ENCODE measurements around the gene LRRC8D. TPM values are rescaled to one million over a fixed set of nuclear protein-coding genes. Genes with fewer than 3 reads are reported as not detected.

The LRRC8D gene
- total RNA-seq, 1 donor from 2014 or later = 17.0 TPM

DNA sequence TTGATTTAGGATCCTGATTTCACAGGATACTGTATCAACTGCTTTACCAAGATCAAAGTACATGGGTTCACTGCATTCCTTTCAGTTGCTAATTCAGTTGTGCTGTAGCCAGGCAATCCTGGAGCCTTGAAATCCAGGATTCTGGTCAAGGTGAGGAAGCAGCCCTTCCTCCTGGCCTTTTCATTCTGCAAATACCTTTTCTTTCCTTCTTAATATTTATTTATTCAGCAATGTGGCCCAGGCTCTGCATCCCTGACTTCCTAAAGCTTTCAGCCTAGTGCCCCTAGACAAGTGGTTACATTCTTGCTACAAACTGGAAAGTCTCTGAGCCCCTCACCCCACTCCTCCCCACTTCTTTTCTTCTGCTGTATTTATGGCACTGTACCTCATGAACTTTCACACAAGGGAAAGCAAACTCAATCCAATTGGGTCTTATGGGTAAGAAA lies 16.2 kb downstream of the LRRC8D start:
- no peak for DNase-seq
- peaks cover 10% of the 10 kb centered on the region for H3K4me1 ChIP-seq
- TF ChIP-seq, protein P1, sequence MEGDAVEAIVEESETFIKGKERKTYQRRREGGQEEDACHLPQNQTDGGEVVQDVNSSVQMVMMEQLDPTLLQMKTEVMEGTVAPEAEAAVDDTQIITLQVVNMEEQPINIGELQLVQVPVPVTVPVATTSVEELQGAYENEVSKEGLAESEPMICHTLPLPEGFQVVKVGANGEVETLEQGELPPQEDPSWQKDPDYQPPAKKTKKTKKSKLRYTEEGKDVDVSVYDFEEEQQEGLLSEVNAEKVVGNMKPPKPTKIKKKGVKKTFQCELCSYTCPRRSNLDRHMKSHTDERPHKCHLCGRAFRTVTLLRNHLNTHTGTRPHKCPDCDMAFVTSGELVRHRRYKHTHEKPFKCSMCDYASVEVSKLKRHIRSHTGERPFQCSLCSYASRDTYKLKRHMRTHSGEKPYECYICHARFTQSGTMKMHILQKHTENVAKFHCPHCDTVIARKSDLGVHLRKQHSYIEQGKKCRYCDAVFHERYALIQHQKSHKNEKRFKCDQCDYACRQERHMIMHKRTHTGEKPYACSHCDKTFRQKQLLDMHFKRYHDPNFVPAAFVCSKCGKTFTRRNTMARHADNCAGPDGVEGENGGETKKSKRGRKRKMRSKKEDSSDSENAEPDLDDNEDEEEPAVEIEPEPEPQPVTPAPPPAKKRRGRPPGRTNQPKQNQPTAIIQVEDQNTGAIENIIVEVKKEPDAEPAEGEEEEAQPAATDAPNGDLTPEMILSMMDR (IDR thresholded peaks at IDR 0.05) = no peak
- no peak for ATAC-seq
- H3K9me3 ChIP-seq = no peaks in the 10 kb centered on the region
- no peak overlapping the region for H3K27ac ChIP-seq
- no peaks in the 10 kb centered on the region for H3K36me3 ChIP-seq
- intact Hi-C loops (cut with DNase I) = no loop called here
- no peak overlapping the region for H3K4me3 ChIP-seq
- H3K27me3 ChIP-seq = no peaks in the 10 kb centered on the region

- Histone ChIP-seq H3K27me3 (no peaks in the 10 kb centered on the region), H3K4me3 (no peak overlapping the region), H3K9me3 (no peaks in the 10 kb centered on the region), H3K36me3 (no peaks in the 10 kb centered on the region), H3K27ac (no peak overlapping the region), H3K4me1 (peaks cover 8% of the 10 kb centered on the region)
- ATAC-seq (no peak), DNase-seq (no peak)
- TF ChIP-seq, protein P1 (IDR thresholded peaks at IDR 0.05) = no peak
- intact Hi-C loops (cut with DNase I) = no loop called here
Measured at GRCh38 chr1:89837510-89837909, 16.7 kb downstream of the LRRC8D start.

- TF ChIP-seq, protein P1 (IDR thresholded peaks at IDR 0.05) = no peak
- peaks cover 14% of the 10 kb centered on the region for H3K4me1 ChIP-seq
- ATAC-seq (no peak), DNase-seq (no peak)
- no peaks in the 10 kb centered on the region for H3K27me3 ChIP-seq
- H3K36me3 ChIP-seq = no peaks in the 10 kb centered on the region
- H3K27ac ChIP-seq = no peak overlapping the region
- no peaks in the 10 kb centered on the region for H3K9me3 ChIP-seq
- H3K4me3 ChIP-seq = no peak overlapping the region
- intact Hi-C loops (cut with DNase I) = no loop called here
Measured at GRCh38 chr1:89839516-89839915, 18.7 kb downstream of the LRRC8D start.

DNA sequence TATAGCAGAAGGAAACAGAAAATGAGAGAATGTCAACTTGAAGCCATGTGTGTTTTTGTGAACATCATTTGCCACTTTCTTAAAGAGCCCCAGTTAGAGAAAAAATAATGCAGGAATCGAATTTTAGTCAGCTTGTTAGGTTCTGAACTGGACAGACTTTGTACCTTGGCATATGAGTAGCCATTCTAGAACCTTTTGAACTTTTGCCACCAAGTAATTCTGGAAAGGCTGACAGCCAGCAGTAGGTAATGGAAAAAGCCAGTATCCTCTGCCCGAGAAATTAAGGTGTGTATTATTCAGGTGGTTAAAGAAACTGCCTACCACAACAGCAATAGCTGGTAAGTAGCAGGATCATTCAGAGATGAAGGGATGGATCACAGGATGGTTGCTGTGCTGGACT lies 20.7 kb downstream of the LRRC8D start:
- no peak for ATAC-seq
- Histone ChIP-seq H3K9me3 (no peaks in the 10 kb centered on the region), H3K27ac (no peak overlapping the region), H3K27me3 (no peaks in the 10 kb centered on the region), H3K4me1 (peaks cover 14% of the 10 kb centered on the region), H3K36me3 (no peaks in the 10 kb centered on the region), H3K4me3 (no peak overlapping the region)
- TF ChIP-seq, protein P1 (IDR thresholded peaks at IDR 0.05) = no peak
- intact Hi-C loops (cut with DNase I) = no loop called here
- no peak for DNase-seq

GRCh38 chr1:89842567-89843272 lies 21.9 kb downstream of the LRRC8D start:
- TF ChIP-seq, protein P1 (IDR thresholded peaks at IDR 0.05) = no peak
- intact Hi-C loops (cut with DNase I) = no loop called here
- no peak for DNase-seq
- Histone ChIP-seq H3K4me3 (peak overlapping the region; percentile 73), H3K27ac (peak overlapping the region; percentile 69), H3K27me3 (no peaks in the 10 kb centered on the region), H3K36me3 (no peaks in the 10 kb centered on the region), H3K4me1 (peaks cover 14% of the 10 kb centered on the region), H3K9me3 (no peaks in the 10 kb centered on the region)
- peak; percentile 14 for ATAC-seq

All from upper lobe of right lung (tissue), 1 donor.